NB4 (cell line): Measurements from ENCODE around the gene CES1.

ENCODE experiments used
- MAX ChIP-seq: IDR thresholded peaks from 2 replicates; pipeline ENCODE4 v1.6.1; 2011; ENCODE audit warnings: low read depth, low read length
- POLR2A ChIP-seq: IDR thresholded peaks from 2 replicates; pipeline ENCODE4 v1.6.1; 2011; ENCODE audit warnings: mild to moderate bottlenecking; ENCODE audit not compliant: insufficient read length; ENCODE audit errors: extremely low read depth
- TF ChIP-seq, protein P1 (sequence below): IDR thresholded peaks from one replicate; pipeline ENCODE4 v1.5.1; 2012; ENCODE audit warnings: low read depth, low read length

- TF ChIP-seq MAX (no peak), POLR2A (no peak)
- TF ChIP-seq, protein P1, sequence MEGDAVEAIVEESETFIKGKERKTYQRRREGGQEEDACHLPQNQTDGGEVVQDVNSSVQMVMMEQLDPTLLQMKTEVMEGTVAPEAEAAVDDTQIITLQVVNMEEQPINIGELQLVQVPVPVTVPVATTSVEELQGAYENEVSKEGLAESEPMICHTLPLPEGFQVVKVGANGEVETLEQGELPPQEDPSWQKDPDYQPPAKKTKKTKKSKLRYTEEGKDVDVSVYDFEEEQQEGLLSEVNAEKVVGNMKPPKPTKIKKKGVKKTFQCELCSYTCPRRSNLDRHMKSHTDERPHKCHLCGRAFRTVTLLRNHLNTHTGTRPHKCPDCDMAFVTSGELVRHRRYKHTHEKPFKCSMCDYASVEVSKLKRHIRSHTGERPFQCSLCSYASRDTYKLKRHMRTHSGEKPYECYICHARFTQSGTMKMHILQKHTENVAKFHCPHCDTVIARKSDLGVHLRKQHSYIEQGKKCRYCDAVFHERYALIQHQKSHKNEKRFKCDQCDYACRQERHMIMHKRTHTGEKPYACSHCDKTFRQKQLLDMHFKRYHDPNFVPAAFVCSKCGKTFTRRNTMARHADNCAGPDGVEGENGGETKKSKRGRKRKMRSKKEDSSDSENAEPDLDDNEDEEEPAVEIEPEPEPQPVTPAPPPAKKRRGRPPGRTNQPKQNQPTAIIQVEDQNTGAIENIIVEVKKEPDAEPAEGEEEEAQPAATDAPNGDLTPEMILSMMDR, result no peak
Measured at GRCh38 chr16:55809386-55809785, 23.5 kb downstream of the CES1 start.
